ENCODE data around the gene BANP.

BANP gene

DNA sequence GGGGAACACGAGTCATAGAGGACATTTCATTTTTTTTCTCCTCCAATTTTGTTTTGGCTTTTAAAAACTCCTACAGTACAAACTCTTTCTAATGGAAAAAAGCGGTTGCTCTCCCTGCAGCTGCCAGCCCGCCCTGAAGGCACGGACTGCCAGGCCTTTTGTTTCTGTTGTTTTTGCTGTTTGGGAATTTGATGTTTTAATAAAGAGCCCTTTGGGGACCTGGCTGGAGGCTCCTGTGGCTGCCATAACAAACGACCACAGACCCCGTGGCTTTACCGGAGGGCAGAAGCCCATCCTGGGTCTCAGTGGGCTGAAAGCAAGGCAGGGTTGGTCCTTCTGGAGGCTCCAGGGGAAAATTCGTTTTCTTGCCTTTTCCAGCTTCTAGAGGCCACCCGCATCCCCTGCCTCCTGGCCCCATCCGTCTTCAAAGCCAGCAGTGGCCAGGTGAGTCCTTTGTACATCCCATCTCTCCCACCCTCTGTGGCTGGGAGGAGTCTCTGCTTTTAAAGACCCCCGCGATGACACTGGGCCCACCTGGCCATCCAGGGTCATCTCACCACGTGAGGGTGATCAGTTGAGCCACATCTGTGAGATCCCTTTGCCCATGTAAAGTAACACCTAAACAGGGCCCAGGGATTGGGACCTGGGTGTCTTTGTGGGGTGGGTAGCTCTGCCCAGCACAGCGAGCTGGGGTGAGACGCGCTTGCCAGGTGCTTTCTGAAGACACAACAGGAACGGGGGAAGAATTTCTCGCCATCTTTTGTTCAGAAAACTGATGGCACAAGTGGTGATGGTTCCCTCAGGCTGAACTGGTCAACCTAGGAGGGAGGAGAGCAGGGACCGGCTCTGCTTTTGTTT lies 113.9 kb downstream of the BANP start:
- H3K4me2 ChIP-seq (ENCODE audit: insufficient read depth, low read length), result no peak overlapping the region
- H2AFZ ChIP-seq (ENCODE audit: low read depth, low read length), result no peak overlapping the region
- no peaks in the 10 kb centered on the region for H3K27me3 ChIP-seq (ENCODE audit: insufficient read depth, low read length, poor library complexity)
- H3K4me3 ChIP-seq (ENCODE audit: low read depth in 1 of 2, low read length in 2 of 2), result no peak overlapping the region
- H3K79me2 ChIP-seq (ENCODE audit: insufficient read depth, low read length), result no peaks in the 10 kb centered on the region; the same call in 1 of the 2 replicates
- no peak for DNase-seq
- no peak for TF ChIP-seq EZH2 (IDR thresholded peaks at IDR 0.05; ENCODE audit: borderline replicate concordance, low read depth, low read length, severe bottlenecking)
- TF ChIP-seq, protein P1, sequence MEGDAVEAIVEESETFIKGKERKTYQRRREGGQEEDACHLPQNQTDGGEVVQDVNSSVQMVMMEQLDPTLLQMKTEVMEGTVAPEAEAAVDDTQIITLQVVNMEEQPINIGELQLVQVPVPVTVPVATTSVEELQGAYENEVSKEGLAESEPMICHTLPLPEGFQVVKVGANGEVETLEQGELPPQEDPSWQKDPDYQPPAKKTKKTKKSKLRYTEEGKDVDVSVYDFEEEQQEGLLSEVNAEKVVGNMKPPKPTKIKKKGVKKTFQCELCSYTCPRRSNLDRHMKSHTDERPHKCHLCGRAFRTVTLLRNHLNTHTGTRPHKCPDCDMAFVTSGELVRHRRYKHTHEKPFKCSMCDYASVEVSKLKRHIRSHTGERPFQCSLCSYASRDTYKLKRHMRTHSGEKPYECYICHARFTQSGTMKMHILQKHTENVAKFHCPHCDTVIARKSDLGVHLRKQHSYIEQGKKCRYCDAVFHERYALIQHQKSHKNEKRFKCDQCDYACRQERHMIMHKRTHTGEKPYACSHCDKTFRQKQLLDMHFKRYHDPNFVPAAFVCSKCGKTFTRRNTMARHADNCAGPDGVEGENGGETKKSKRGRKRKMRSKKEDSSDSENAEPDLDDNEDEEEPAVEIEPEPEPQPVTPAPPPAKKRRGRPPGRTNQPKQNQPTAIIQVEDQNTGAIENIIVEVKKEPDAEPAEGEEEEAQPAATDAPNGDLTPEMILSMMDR (IDR thresholded peaks at IDR 0.05; ENCODE audit: borderline replicate concordance, extremely low read depth, low read length, poor library complexity, severe bottlenecking), result no peak
- no peak overlapping the region for H3K9ac ChIP-seq (ENCODE audit: low read depth, low read length)
- H3K27ac ChIP-seq (ENCODE audit: low read length), result no peak overlapping the region
- ATAC-seq (ENCODE audit: insufficient read depth, low read depth), result no peak
- peaks cover 17% of the 10 kb centered on the region; the same call in 1 of the 2 replicates for H4K20me1 ChIP-seq (ENCODE audit: insufficient read depth, low read length)
- peaks cover 52% of the 10 kb centered on the region for H3K36me3 ChIP-seq (ENCODE audit: insufficient read depth, low read length)
- no peaks in the 10 kb centered on the region for H3K9me3 ChIP-seq (ENCODE audit: insufficient read depth, low read length, severe bottlenecking)
- H3K4me1 ChIP-seq (ENCODE audit: insufficient read depth, low read length), result no peaks in the 10 kb centered on the region

DNA sequence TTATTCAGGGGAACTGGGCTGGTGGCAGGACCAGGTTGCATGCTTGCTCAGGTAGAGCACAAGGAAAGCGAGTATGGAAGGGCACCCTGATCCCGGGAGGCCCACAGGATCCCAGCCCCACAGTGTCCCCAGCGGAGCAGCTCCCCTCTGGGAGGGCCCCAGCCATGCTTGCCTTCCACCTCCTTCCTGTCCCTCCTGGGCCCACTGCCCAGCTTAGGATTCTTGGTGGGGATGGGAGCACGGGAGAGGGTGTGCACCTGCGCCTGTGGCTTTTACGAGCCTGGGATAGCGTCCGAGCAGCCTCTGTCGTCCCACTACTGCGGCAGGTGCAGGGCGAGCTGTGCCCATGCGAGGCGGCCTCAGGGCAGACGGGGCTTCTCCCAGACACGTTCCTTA lies 114.5 kb downstream of the BANP start:
- Histone ChIP-seq H2AFZ (ENCODE audit: low read depth, low read length) (no peak overlapping the region), H3K27ac (ENCODE audit: low read length) (no peak overlapping the region), H3K4me2 (ENCODE audit: insufficient read depth, low read length) (no peak overlapping the region), H3K9ac (ENCODE audit: low read depth, low read length) (no peak overlapping the region), H3K4me1 (ENCODE audit: insufficient read depth, low read length) (no peaks in the 10 kb centered on the region), H3K9me3 (ENCODE audit: insufficient read depth, low read length, severe bottlenecking) (no peaks in the 10 kb centered on the region), H3K4me3 (ENCODE audit: low read depth in 1 of 2, low read length in 2 of 2) (no peak overlapping the region), H4K20me1 (ENCODE audit: insufficient read depth, low read length) (peaks cover 17% of the 10 kb centered on the region; the same call in 1 of the 2 replicates), H3K79me2 (ENCODE audit: insufficient read depth, low read length) (no peaks in the 10 kb centered on the region; the same call in 1 of the 2 replicates), H3K36me3 (ENCODE audit: insufficient read depth, low read length) (peaks cover 55% of the 10 kb centered on the region), H3K27me3 (ENCODE audit: insufficient read depth, low read length, poor library complexity) (no peaks in the 10 kb centered on the region)
- DNase-seq (no peak), ATAC-seq (ENCODE audit: insufficient read depth, low read depth) (no peak)
- TF ChIP-seq, protein P1 (IDR thresholded peaks at IDR 0.05; ENCODE audit: borderline replicate concordance, extremely low read depth, low read length, poor library complexity, severe bottlenecking), result no peak
- TF ChIP-seq EZH2 (IDR thresholded peaks at IDR 0.05; ENCODE audit: borderline replicate concordance, low read depth, low read length, severe bottlenecking), result no peak

DNA sequence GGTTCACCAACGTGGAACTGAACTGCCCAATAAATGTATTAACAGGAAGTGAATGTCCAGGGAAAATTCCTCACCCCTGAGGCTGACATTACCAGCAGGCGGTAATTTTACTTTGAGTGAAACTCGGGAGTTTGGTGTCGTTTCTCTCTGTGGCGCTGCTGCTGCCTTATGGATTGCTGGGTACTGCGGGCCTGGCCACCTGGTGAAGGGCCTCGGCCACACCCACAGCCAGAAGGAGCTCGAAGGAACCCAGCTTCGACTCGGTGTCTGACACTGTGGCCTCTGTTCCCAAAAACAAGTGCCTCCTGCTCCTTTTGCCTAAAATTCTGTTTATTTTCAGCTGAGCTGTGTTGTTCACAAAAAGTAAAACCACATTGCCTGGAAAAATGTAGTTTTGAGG lies 115.0 kb downstream of the BANP start:
- Histone ChIP-seq H3K79me2 (ENCODE audit: insufficient read depth, low read length) (no peaks in the 10 kb centered on the region; the same call in 1 of the 2 replicates), H3K4me2 (ENCODE audit: insufficient read depth, low read length) (no peak overlapping the region), H2AFZ (ENCODE audit: low read depth, low read length) (no peak overlapping the region), H3K4me3 (ENCODE audit: low read depth in 1 of 2, low read length in 2 of 2) (no peak overlapping the region), H3K9me3 (ENCODE audit: insufficient read depth, low read length, severe bottlenecking) (no peaks in the 10 kb centered on the region), H3K27ac (ENCODE audit: low read length) (no peak overlapping the region), H4K20me1 (ENCODE audit: insufficient read depth, low read length) (peaks cover 17% of the 10 kb centered on the region; the same call in 1 of the 2 replicates), H3K9ac (ENCODE audit: low read depth, low read length) (no peak overlapping the region), H3K4me1 (ENCODE audit: insufficient read depth, low read length) (no peaks in the 10 kb centered on the region), H3K36me3 (ENCODE audit: insufficient read depth, low read length) (peaks cover 58% of the 10 kb centered on the region), H3K27me3 (ENCODE audit: insufficient read depth, low read length, poor library complexity) (no peaks in the 10 kb centered on the region)
- DNase-seq (no peak), ATAC-seq (ENCODE audit: insufficient read depth, low read depth) (no peak)
- no peak for TF ChIP-seq EZH2 (IDR thresholded peaks at IDR 0.05; ENCODE audit: borderline replicate concordance, low read depth, low read length, severe bottlenecking)
- TF ChIP-seq, protein P1 (IDR thresholded peaks at IDR 0.05; ENCODE audit: borderline replicate concordance, extremely low read depth, low read length, poor library complexity, severe bottlenecking), result no peak
